Erythroblast (primary cell): ENCODE data around the gene FLT1.

Experiments used
- DNase-seq, 2 experiments: peaks; one replicate each; lab custom pipeline; 2025; lab: John Stamatoyannopoulos, UW
- GATA1 ChIP-seq: IDR thresholded peaks from 2 replicates; pipeline ENCODE4 v1.6.1; 2011; ENCODE audit warnings: low read depth, mild to moderate bottlenecking, control low read depth, low read length, moderate library complexity
- POLR2A ChIP-seq: IDR thresholded peaks from 2 replicates; pipeline ENCODE4 v1.6.1; 2011; ENCODE audit warnings: mild to moderate bottlenecking, low read length

FLT1 gene

GRCh38 chr13:28503182-28503967 lies 8.4 kb upstream of the FLT1 start:
- no peak for DNase-seq
- TF ChIP-seq POLR2A (no peak), GATA1 (no peak)

GRCh38 chr13:28501547-28501946 lies 6.6 kb upstream of the FLT1 start:
- DNase-seq = no peak
- TF ChIP-seq POLR2A = no peak

GRCh38 chr13:28499609-28500008 lies 4.7 kb upstream of the FLT1 start:
- TF ChIP-seq GATA1 (no peak), POLR2A (no peak)
- DNase-seq = no peak

- DNase-seq = no peak
- TF ChIP-seq GATA1 = no peak
- no peak for TF ChIP-seq POLR2A
Measured at GRCh38 chr13:28498481-28499115, 3.7 kb upstream of the FLT1 start.

- DNase-seq = no peak
- TF ChIP-seq POLR2A (no peak), GATA1 (no peak)
Measured at GRCh38 chr13:28497143-28497876, 2.4 kb upstream of the FLT1 start.

- DNase-seq = no peak
- no peak for TF ChIP-seq GATA1
- TF ChIP-seq POLR2A = no peak
Measured at GRCh38 chr13:28496188-28496564, 1.2 kb upstream of the FLT1 start.

- TF ChIP-seq GATA1 (no peak), POLR2A (no peak)
- no peak for DNase-seq
Measured at GRCh38 chr13:28495538-28496187, 735 bp upstream of the FLT1 start.

- DNase-seq = no peak
- TF ChIP-seq GATA1 (no peak), POLR2A (no peak)
Measured at GRCh38 chr13:28494504-28494777, 487 bp downstream of the FLT1 start.

- TF ChIP-seq POLR2A (no peak), GATA1 (no peak)
- no peak for DNase-seq
Measured at GRCh38 chr13:28493740-28494503, 1.0 kb downstream of the FLT1 start.

GRCh38 chr13:28492569-28493367 lies 2.2 kb downstream of the FLT1 start:
- TF ChIP-seq GATA1 (no peak), POLR2A (no peak)
- no peak for DNase-seq

- DNase-seq = no peak
- no peak for TF ChIP-seq POLR2A
- TF ChIP-seq GATA1 = no peak
Measured at GRCh38 chr13:28490061-28490460, 4.9 kb downstream of the FLT1 start.

GRCh38 chr13:28489524-28489931 lies 5.4 kb downstream of the FLT1 start:
- TF ChIP-seq POLR2A = no peak
- no peak for TF ChIP-seq GATA1
- DNase-seq = no peak

GRCh38 chr13:28488376-28489005 lies 6.4 kb downstream of the FLT1 start:
- TF ChIP-seq GATA1 (no peak), POLR2A (no peak)
- DNase-seq = no peak
